Measurements from ENCODE around the gene HCFC1R1.
"Not testable (repeated sequence)": the region's sequence is repeated elsewhere in the genome, so short reads cannot be mapped to it uniquely, and the experiment has no call there.

The HCFC1R1 gene

GRCh38 chr16:3056336-3057180, 32.8 kb upstream of the HCFC1R1 start:
- DNase-seq = no peak

- DNase-seq = not testable (repeated sequence)
These were observed 32.0 kb upstream of the HCFC1R1 start for GRCh38 chr16:3055734-3056115.

GRCh38 chr16:3054965-3055733, 31.4 kb upstream of the HCFC1R1 start:
- DNase-seq = no peak

GRCh38 chr16:3053330-3053710, 29.6 kb upstream of the HCFC1R1 start:
- DNase-seq = not testable (repeated sequence)

GRCh38 chr16:3052571-3053329, 29.0 kb upstream of the HCFC1R1 start:
- not testable (repeated sequence) for DNase-seq

GRCh38 chr16:3051494-3051893, 27.8 kb upstream of the HCFC1R1 start:
- DNase-seq = no peak

GRCh38 chr16:3051009-3051408, 27.3 kb upstream of the HCFC1R1 start:
- no peak for DNase-seq

GRCh38 chr16:3050487-3050886, 26.7 kb upstream of the HCFC1R1 start:
- DNase-seq = no peak

GRCh38 chr16:3049921-3050481, 26.3 kb upstream of the HCFC1R1 start:
- no peak for DNase-seq

- DNase-seq = no peak
These were observed 23.6 kb upstream of the HCFC1R1 start for GRCh38 chr16:3047387-3047720.

GRCh38 chr16:3046641-3047386, 23.1 kb upstream of the HCFC1R1 start:
- DNase-seq = no peak

GRCh38 chr16:3045758-3046640, 22.3 kb upstream of the HCFC1R1 start, which contains the start of gene MMP25:
Gene MMP25 (plus strand): TSS chr16:3046561. CDS start chr16:3046918, 357 bp downstream.
- no peak for DNase-seq

- DNase-seq = no peak
These were observed 21.0 kb upstream of the HCFC1R1 start for GRCh38 chr16:3044708-3045107.

- no peak for DNase-seq
These were observed 18.6 kb upstream of the HCFC1R1 start for GRCh38 chr16:3042376-3042775.

- no peak for DNase-seq
These were observed 15.2 kb upstream of the HCFC1R1 start for GRCh38 chr16:3038896-3039295.

GRCh38 chr16:3038256-3038655, 14.5 kb upstream of the HCFC1R1 start:
- DNase-seq = no peak

- no peak for DNase-seq
These were observed 13.1 kb upstream of the HCFC1R1 start, which contains the start of gene BICDL2 for GRCh38 chr16:3036726-3037315. Gene BICDL2 (minus strand): TSS chr16:3036944. CDS start chr16:3035496, 1,448 bp downstream.

- no peak for DNase-seq
These were observed 12.4 kb upstream of the HCFC1R1 start for GRCh38 chr16:3035972-3036725.

- DNase-seq = no peak
These were observed 11.7 kb upstream of the HCFC1R1 start for GRCh38 chr16:3035289-3035971.
